Measurements from ENCODE around the gene NUDCD2. TPM values are rescaled to one million over a fixed set of nuclear protein-coding genes. Genes with fewer than 3 reads are reported as not detected.
A peak's percentile ranks its signal among the peaks of the same experiment; 100 is the strongest.

Gene NUDCD2
- total and polyA plus RNA-seq, 9 of the 15 experiments (the other 6 are each of a cell fraction or from before 2014, with no cell fraction given): 14.6 to 76.9 (median 32.5) TPM

- TF ChIP-seq ZNF407 (IDR thresholded peaks at IDR 0.05; ENCODE audit: low read depth) (no peak), SOX6 (IDR thresholded peaks at IDR 0.05) (peak; percentile 11; the same call in 1 of the 2 replicates), SMARCE1 (IDR thresholded peaks at IDR 0.05) (peak; percentile 21; the same call in 1 of the 2 replicates), POLR2AphosphoS2 (IDR thresholded peaks at IDR 0.05; ENCODE audit: low read length) (peak; percentile 61; the same call in 1 of the 2 replicates), TFAP4 (CRISPR knock-in tag; IDR thresholded peaks at IDR 0.05; ENCODE audit: borderline replicate concordance) (peak; percentile 51; the same call in 1 of the 2 replicates), TOE1 (IDR thresholded peaks at IDR 0.05; ENCODE audit: borderline replicate concordance) (peak; percentile 43; the same call in 1 of the 2 replicates), TOE1 (CRISPR knock-in tag; IDR thresholded peaks at IDR 0.05; ENCODE audit: borderline replicate concordance, low read depth) (no peak), SMAD4 (CRISPR knock-in tag; conservative IDR thresholded peaks at IDR 0.05) (no peak), SETDB1 (IDR thresholded peaks at IDR 0.05; ENCODE audit: low read length) (no peak), ZNF184 (CRISPR knock-in tag; IDR thresholded peaks at IDR 0.05) (no peak), MTA1 (IDR thresholded peaks at IDR 0.05; ENCODE audit: borderline replicate concordance) (0 out of 2 replicates have a peak, but pooled peaks have one; percentile 33), SP1 (CRISPR knock-in tag; IDR thresholded peaks at IDR 0.05) (peak; percentile 82), ARID3B (CRISPR knock-in tag; IDR thresholded peaks at IDR 0.05; ENCODE audit: borderline replicate concordance) (no peak), SP2 (IDR thresholded peaks at IDR 0.05; ENCODE audit: extremely low read depth, low read depth, low read length, poor library complexity, severe bottlenecking) (peak; percentile 66)
- TF ChIP-seq, protein P1, sequence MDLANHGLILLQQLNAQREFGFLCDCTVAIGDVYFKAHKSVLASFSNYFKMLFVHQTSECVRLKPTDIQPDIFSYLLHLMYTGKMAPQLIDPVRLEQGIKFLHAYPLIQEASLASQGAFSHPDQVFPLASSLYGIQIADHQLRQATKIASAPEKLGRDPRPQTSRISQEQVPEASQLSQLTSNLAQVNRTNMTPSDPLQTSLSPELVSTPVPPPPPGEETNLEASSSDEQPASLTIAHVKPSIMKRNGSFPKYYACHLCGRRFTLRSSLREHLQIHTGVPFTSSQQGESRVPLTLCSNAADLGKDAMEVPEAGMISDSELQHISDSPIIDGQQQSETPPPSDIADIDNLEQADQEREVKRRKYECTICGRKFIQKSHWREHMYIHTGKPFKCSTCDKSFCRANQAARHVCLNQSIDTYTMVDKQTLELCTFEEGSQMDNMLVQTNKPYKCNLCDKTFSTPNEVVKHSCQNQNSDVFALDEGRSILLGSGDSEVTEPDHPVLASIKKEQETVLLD (IDR thresholded peaks at IDR 0.05): no peak
Measured at GRCh38 chr5:163437309-163438182, 22.4 kb downstream of the NUDCD2 start, which contains the start of gene CCNG1 (continued).

All from K562 (cell line).